ENCODE results near the gene IFI6. TPM values are rescaled to one million over a fixed set of nuclear protein-coding genes. Genes with fewer than 3 reads are reported as not detected.

IFI6 gene
- total RNA-seq, 1 experiment from 2014 or later = 44.5 TPM

- BruUV-seq (replicated peaks) = no TSS peak
- no peak overlapping the region for H3K4me3 ChIP-seq (ENCODE audit: low read depth, low read length)
- H3K4me1 ChIP-seq = no peaks in the 10 kb centered on the region
- no peak overlapping the region for H3K27ac Mint-ChIP-seq (ENCODE audit: unreplicated experiment)
- H3K27me3 ChIP-seq (replicated peaks; ENCODE audit: control insufficient read depth, insufficient read depth, low read length) = no peaks in the 10 kb centered on the region
- H3K9me3 Mint-ChIP-seq (ENCODE audit: unreplicated experiment) = peaks cover 18% of the 10 kb centered on the region
- no peak for TF ChIP-seq CTCF (IDR thresholded peaks at IDR 0.05; ENCODE audit: insufficient read depth in 1 of 2, low read depth in 1 of 2, low read length in 1 of 2, severe bottlenecking in 1 of 2, unreplicated experiment in 1 of 2)
- ChIA-PET POLR2A (no interaction called here), CTCF (no interaction called here)
- no peaks in the 10 kb centered on the region for H3K36me3 Mint-ChIP-seq (ENCODE audit: insufficient read depth, unreplicated experiment)
- H3K27me3 Mint-ChIP-seq (ENCODE audit: insufficient read depth, unreplicated experiment) = no peaks in the 10 kb centered on the region
- no peaks in the 10 kb centered on the region for H3K36me3 ChIP-seq (ENCODE audit: control insufficient read depth, insufficient read depth, low read length)
- peaks cover 14% of the 10 kb centered on the region for H3K4me1 Mint-ChIP-seq (ENCODE audit: low read depth, unreplicated experiment)
- H3K4me3 Mint-ChIP-seq (ENCODE audit: unreplicated experiment) = no peak overlapping the region
- DNase-seq = no peak
- H3K9me3 ChIP-seq = no peaks in the 10 kb centered on the region
- intact Hi-C loops (cut with micrococcal nuclease; ENCODE audit: unreplicated experiment) = no loop called here
Measured at GRCh38 chr1:27716262-27716895, 44.4 kb upstream of the IFI6 start.

GRCh38 chr1:27713869-27714513, 42.0 kb upstream of the IFI6 start:
- Mint-ChIP-seq H3K4me3 (ENCODE audit: unreplicated experiment) (no peak overlapping the region), H3K9me3 (ENCODE audit: unreplicated experiment) (peaks cover 18% of the 10 kb centered on the region), H3K27me3 (ENCODE audit: insufficient read depth, unreplicated experiment) (no peaks in the 10 kb centered on the region), H3K4me1 (ENCODE audit: low read depth, unreplicated experiment) (peaks cover 7% of the 10 kb centered on the region), H3K36me3 (ENCODE audit: insufficient read depth, unreplicated experiment) (no peaks in the 10 kb centered on the region), H3K27ac (ENCODE audit: unreplicated experiment) (peak overlapping the region; percentile 73)
- ChIA-PET POLR2A (no interaction called here), CTCF (no interaction called here)
- H3K27me3 ChIP-seq (replicated peaks; ENCODE audit: control insufficient read depth, insufficient read depth, low read length) = no peaks in the 10 kb centered on the region
- H3K36me3 ChIP-seq (ENCODE audit: control insufficient read depth, insufficient read depth, low read length) = no peaks in the 10 kb centered on the region
- no peak overlapping the region for H3K4me3 ChIP-seq (ENCODE audit: low read depth, low read length)
- H3K9me3 ChIP-seq = no peaks in the 10 kb centered on the region
- no TSS peak for BruUV-seq (replicated peaks)
- intact Hi-C loops (cut with micrococcal nuclease; ENCODE audit: unreplicated experiment) = no loop called here
- TF ChIP-seq CTCF (IDR thresholded peaks at IDR 0.05; ENCODE audit: insufficient read depth in 1 of 2, low read depth in 1 of 2, low read length in 1 of 2, severe bottlenecking in 1 of 2, unreplicated experiment in 1 of 2) = no peak
- no peaks in the 10 kb centered on the region for H3K4me1 ChIP-seq
- DNase-seq = no peak

- Mint-ChIP-seq H3K4me1 (ENCODE audit: low read depth, unreplicated experiment) (peaks cover 7% of the 10 kb centered on the region), H3K27me3 (ENCODE audit: insufficient read depth, unreplicated experiment) (no peaks in the 10 kb centered on the region), H3K9me3 (ENCODE audit: unreplicated experiment) (peaks cover 18% of the 10 kb centered on the region), H3K36me3 (ENCODE audit: insufficient read depth, unreplicated experiment) (no peaks in the 10 kb centered on the region), H3K4me3 (ENCODE audit: unreplicated experiment) (no peak overlapping the region), H3K27ac (ENCODE audit: unreplicated experiment) (peak overlapping the region; percentile 73)
- ChIA-PET POLR2A (no interaction called here), CTCF (no interaction called here)
- H3K36me3 ChIP-seq (ENCODE audit: control insufficient read depth, insufficient read depth, low read length) = no peaks in the 10 kb centered on the region
- TF ChIP-seq CTCF (IDR thresholded peaks at IDR 0.05; ENCODE audit: insufficient read depth in 1 of 2, low read depth in 1 of 2, low read length in 1 of 2, severe bottlenecking in 1 of 2, unreplicated experiment in 1 of 2) = no peak
- no peak for DNase-seq
- H3K4me1 ChIP-seq = no peaks in the 10 kb centered on the region
- H3K4me3 ChIP-seq (ENCODE audit: low read depth, low read length) = no peak overlapping the region
- H3K27me3 ChIP-seq (replicated peaks; ENCODE audit: control insufficient read depth, insufficient read depth, low read length) = no peaks in the 10 kb centered on the region
- intact Hi-C loops (cut with micrococcal nuclease; ENCODE audit: unreplicated experiment) = no loop called here
- no peaks in the 10 kb centered on the region for H3K9me3 ChIP-seq
- BruUV-seq (replicated peaks) = no TSS peak
Measured at GRCh38 chr1:27713139-27713725, 41.2 kb upstream of the IFI6 start.
